Fibroblast of skin of abdomen (primary cell): ENCODE results near the gene ZC3HAV1L. TPM values are rescaled to one million over a fixed set of nuclear protein-coding genes. Genes with fewer than 3 reads are reported as not detected.
"Not testable (repeated sequence)": the region's sequence is repeated elsewhere in the genome, so short reads cannot be mapped to it uniquely, and the experiment has no call there.

Experiments
- DNase-seq: peaks from one replicate; pipeline ENCODE4 v3.0.0-alpha.2; 2013
- polyA plus RNA-seq, 2 experiments: library from polyadenylated mRNA; unstranded; fragments of 120-200 nt; gene quantifications; one replicate each; pipeline ENCODE4 v1.2.1, GENCODE V29; 2013; ENCODE audit not compliant: insufficient read length in 2 of 2

ZC3HAV1L gene
- 9.1 TPM for polyA plus RNA-seq (2013, experiment 1 of 2; ENCODE audit: insufficient read length)
- polyA plus RNA-seq (2013, experiment 2 of 2; ENCODE audit: insufficient read length), result 9.5 TPM

- DNase-seq, result peak; percentile 79
These were observed at the start of gene ZC3HAV1L for GRCh38 chr7:139035586-139036353. Gene ZC3HAV1L, minus strand, starts transcription at chr7:139036042. Its CDS starts 25 bp downstream, at chr7:139036017.

GRCh38 chr7:139084709-139085108, 48.9 kb upstream of the ZC3HAV1L start:
- no peak for DNase-seq

DNA sequence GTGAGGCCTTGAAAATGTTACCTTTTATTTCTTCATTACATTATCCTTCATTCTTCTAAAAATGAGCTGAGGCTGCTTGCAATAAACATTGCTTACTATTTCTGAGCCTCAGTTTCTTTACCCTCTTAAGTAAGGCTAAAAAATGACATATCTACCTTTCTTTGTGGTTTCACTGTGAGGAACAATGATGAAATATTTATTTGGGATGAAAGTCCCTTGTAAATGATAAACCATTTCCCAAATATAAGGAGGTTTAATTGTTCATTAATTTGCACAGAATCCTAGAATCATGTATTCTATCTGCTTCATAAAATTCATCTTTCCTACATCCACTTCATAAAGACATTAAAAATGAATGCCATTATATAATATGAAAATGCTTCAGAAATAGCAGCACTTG, 45.7 kb upstream of the ZC3HAV1L start:
- no peak for DNase-seq

DNA sequence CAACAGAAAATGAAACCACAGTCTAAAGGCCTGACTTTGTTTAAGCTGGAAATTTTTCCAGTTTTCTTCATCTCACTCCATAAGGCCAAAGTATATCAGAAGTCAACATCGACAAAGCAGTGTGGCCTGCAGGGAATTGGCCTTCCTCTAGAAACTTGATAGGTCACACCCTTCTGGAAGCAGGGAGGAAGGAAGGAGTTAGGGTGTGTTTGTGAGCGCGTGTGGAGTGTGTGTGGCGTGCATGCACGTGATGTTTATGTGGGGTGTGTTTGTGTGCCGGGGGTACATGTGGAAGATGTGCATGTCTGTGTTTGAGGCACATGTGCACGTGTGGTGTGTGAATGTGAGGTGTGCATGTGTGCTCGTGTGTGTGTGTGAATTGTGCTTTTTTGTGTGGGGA, 45.1 kb upstream of the ZC3HAV1L start:
- DNase-seq, result no peak

DNA sequence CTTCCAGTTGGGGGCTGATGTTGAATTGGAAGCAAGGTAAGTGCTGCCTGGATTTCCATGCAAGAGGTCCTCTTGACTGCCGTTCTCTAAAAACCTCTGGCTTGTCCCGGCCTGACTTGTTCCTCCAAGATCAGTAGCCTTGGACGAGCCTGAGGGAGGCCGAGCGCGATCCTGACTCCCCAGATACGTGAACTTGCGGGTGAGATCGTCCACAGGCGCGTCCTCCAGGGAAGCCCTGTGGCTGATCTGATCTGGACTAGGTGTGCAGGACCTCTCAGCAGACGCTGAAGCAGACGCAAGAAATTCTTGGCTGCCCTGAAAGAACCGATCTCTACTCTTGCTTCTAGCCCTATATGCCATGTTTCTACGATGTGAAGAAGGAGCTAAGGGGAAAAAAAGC, 44.0 kb upstream of the ZC3HAV1L start:
- DNase-seq, result no peak

- no peak for DNase-seq
These were observed 43.1 kb upstream of the ZC3HAV1L start for GRCh38 chr7:139078911-139079310.

- DNase-seq, result no peak
These were observed 42.6 kb upstream of the ZC3HAV1L start for GRCh38 chr7:139078399-139078798.

GRCh38 chr7:139077706-139078105, 41.9 kb upstream of the ZC3HAV1L start:
- not testable (repeated sequence) for DNase-seq

DNA sequence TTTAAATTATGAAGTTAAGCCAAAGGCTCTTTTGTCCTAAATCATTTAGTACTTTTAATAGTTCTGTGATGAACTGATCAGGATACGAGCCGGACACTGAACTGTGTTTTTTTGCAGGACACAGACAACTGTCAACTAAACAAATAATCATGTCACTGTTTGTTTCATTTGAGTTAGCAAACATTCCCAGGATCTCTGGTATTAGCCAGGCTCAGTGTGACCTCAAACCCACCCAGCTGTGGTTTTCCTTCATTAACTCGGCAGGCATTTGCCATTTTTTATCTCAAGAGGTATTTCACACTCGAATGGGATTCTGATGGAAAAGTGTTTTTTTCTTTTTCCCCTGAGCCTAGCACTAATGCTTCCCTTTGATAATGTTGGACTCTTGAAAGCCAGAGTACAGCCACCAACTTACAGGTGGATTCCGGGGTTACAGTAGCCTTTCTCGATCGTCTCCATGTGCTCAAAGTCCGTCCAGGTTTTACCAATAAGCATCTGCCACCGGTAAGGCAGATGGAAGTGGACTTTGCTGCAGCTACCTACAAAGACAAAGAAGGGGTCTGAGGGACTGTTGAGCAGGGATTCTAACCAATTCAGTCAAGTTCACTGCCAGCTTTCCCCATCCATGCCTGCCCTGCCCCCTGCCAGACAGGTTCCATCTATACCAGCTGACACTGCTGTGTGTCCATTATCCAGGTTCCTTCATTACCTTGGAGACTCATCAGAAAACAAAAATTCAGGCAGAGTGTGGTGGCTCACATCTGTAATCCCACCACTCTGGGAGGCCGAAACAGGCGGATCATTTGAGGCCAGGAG, 40.2 kb upstream of the ZC3HAV1L start:
- no peak for DNase-seq

DNA sequence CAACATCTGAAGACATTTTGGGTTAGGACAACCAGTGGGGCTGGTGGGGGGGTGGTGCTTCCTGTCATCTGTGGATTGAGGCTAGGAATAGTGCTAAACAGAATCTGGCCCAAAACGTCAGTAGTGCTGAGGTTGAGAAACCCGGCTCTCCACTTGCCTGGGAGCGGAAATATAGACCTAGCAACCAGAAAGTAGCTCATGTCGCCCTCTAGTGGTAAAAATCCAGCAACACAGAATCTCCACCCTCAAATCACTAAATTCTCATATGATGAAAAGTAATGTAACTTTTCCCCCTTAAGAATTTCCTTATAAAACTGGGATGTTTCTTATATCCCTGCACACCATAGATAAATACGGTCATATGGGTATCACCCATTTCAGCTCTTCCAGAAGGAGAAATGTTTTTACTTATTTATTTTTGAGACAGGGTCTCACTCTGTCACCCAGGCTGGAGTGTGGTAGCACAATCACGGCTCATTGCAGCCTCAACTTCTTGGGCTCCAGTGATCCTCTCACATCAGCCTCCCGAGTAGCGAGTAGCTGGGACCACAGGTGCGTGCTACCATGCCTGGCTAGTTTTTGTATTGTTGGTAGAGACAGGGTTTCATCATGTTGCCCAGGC, 39.3 kb upstream of the ZC3HAV1L start:
- peak; percentile 78 for DNase-seq

DNA sequence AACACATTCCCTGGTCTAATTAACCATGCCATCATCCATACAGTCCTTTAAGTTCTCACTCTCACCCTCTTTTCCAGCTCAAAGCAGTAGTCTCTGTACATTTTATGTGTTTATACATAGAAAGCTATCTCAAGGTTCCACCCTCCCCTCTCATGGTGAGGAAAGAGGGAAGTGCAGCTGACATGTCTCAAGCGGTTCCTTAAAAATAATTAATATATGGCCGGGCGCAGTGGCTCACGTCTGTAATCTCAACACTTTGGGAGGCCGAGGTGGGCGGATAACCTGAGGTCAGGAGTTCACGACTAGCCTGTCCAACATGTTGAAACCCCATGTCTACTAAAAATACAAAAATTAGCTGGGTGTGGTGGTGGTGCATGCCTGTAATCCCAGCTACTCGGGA, 37.0 kb upstream of the ZC3HAV1L start:
- no peak for DNase-seq

- no peak for DNase-seq
These were observed 35.8 kb upstream of the ZC3HAV1L start for GRCh38 chr7:139071680-139072079.

DNA sequence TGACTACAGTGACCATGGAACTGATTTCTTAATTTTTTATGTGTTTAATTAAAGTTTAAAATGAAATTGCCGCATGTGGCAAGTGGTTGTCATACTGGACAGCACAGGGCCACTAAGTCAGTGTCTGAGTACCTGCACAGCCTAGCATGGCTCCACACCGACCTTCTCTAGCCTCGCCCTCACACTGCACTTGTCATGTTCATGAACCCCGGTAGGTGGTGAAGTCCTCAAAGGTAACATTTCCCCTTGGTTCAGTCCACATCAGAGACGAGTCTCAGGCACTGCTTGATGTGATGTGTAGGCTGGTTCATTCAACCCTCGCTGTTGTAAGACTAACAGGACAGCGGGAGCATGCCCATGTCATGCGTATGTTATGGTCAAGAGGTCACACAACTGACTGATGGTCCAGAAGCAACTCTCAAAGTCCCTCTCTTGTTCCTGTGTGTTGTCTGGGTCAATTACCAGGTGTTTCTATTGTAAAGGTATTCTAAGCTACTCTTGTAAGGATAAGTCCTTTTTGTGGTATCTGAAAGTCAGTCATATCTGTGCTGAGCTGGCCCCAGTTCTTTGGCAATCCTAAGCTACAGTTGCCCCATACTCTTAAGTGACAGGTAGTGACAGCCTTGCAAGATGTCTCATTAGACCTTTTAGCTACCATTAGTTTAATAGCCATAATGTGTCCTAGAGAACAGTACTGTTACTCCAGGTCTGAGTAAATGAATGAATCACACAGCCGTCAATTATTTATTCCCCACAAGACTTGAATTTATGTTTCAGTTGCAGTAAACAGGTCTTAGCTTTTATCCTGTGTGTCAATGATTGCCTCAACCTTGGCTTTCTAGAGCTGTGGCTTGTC, 32.9 kb upstream of the ZC3HAV1L start:
- no peak for DNase-seq

DNA sequence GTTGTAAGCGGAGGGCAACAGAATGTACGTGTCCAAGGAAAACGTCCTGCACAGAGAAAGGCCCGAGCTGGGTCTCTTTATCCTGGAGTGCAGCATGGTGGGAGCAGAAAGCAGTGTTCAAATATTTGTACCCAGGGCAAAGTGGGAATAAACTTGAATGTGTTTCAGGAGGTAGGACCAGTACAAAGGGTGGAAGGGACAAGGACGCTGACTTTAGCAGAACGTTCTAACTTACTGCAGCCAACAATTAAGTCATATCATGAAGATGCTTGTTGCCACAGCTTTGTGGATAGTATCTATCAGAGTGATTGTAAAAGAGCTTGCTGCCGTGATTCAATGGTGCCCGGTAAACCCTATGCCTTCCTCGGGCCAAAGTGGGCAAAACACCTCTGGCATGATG, 30.5 kb upstream of the ZC3HAV1L start:
- no peak for DNase-seq

DNA sequence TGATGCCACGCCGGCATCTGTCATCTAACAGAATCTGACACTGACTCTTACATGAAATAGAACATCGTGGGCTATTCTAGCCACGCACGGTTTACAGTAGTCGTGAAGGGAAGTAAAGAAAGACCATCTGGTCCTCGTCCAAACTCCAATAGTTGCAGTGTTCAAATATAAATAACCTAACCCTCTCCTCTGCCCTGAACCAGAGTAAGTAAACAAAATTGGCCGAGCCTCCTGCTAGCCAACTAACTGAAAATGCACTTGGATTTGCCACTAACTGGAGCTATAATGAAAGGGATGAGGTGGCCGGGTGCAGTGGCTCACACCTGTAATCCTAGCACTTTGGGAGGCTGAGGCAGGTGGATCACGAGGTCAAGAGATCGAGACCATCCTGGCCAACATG, 29.5 kb upstream of the ZC3HAV1L start:
- no peak for DNase-seq

GRCh38 chr7:139061416-139061815, 25.6 kb upstream of the ZC3HAV1L start:
- DNase-seq, result no peak

GRCh38 chr7:139060695-139061237, 24.9 kb upstream of the ZC3HAV1L start:
- DNase-seq, result no peak

DNA sequence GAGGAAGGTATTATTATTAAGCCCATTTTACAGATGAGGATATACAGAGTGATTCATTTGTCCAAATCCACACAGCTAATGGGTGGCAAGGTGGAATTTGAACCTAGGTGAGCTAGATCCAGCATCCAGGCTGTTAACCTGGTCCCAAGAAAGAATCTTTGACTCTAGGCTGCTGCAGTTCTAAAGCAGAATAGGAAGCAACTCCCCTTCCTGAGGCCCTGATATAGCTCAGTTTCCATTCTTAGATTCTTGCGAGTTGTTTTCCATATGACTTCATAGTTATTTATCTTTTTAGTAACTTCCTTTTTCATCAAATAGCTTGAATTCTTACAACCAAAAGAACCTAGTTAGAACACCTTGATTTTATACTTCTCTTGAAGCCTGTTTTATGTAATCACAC, 24.1 kb upstream of the ZC3HAV1L start:
- DNase-seq, result no peak

GRCh38 chr7:139058943-139059342, 23.1 kb upstream of the ZC3HAV1L start:
- DNase-seq, result peak; percentile 54

- no peak for DNase-seq
These were observed 19.8 kb upstream of the ZC3HAV1L start for GRCh38 chr7:139055674-139056073.

- DNase-seq, result not testable (repeated sequence)
These were observed 18.8 kb upstream of the ZC3HAV1L start for GRCh38 chr7:139054656-139055055.

DNA sequence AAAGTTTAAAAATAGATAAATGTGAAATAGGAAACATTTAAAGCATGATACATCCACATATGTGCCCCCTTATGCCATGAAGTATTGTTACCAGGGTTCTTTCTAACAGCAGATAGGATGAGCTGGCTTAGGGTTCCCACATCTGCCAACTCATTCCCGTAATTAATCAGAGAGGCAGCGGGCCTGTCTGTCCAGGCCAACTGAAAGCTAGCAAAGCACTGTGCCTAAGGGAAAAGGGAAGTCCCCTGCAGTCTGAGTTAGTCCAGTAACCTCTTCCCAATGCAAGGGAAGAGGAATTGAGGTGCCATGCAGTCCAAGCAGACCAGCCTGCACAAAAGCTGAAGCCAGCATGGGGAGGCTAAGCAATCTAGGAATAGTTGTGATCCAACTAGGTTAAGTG, 18.3 kb upstream of the ZC3HAV1L start:
- DNase-seq, result no peak
